NCI-H446 (cell line): Measurements from ENCODE around the gene ZNF410.
A peak's percentile ranks its signal among the peaks of the same experiment; 100 is the strongest.

Source experiments
- DNase-seq, 2 experiments: peaks; one replicate each; lab custom pipeline; 2025; lab: John Stamatoyannopoulos, UW

Gene ZNF410

GRCh38 chr14:73955674-73956073 lies 69.0 kb downstream of the ZNF410 start:
- DNase-seq = no peak

DNA sequence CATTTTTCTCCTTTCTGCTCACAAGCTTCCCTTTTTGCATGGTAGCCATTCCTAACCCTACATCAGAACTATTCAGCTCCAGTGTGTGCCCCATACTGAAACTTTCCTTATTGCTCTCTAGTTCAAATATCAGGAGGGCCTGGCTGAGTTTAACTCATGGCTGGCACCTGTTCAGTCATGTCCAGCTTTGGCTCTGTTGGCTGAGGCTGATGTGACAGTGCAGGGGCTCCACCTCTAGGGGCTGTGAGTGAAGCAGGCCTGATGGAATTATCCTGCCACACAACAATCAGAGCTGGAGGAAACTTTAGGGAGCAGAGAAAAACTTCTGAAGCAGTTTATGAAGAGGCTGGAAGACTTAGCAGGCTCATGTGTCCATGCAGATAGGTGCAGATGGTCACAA lies 71.9 kb downstream of the ZNF410 start:
- no peak for DNase-seq

DNA sequence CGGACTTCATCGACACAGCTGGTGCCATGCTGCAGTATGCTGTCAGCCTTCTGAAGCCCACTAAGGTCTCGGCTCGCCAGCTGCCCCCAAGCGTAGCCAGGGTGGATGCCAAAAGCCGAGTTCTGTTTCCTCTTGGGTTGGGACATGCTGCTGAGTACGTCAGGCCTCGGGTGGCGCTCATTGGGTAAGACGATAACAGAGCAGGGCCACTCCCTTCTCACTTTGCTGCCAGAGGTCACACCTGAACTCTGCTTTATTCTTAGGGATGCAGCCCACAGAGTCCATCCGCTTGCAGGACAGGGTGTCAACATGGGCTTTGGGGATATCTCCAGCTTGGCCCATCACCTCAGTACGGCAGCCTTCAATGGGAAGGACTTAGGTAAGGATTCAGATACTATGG lies 74.5 kb downstream of the ZNF410 start:
- no peak for DNase-seq

GRCh38 chr14:73965216-73965615 lies 78.6 kb downstream of the ZNF410 start:
- DNase-seq = no peak

- no peak for DNase-seq
These were observed 82.2 kb downstream of the ZNF410 start for GRCh38 chr14:73968885-73969284.

GRCh38 chr14:73973497-73973896 lies 86.8 kb downstream of the ZNF410 start:
- DNase-seq = peak in 1 of 2 experiments; percentile 7

- DNase-seq = no peak
These were observed 89.5 kb downstream of the ZNF410 start for GRCh38 chr14:73976125-73976524.

GRCh38 chr14:73977896-73978295 lies 91.2 kb downstream of the ZNF410 start:
- no peak for DNase-seq
